Transverse colon (tissue), 4 donors: ENCODE data around the gene GARIN5B. TPM values are rescaled to one million over a fixed set of nuclear protein-coding genes. Genes with fewer than 3 reads are reported as not detected.

ENCODE experiments used
- DNase-seq: peaks from one replicate; pipeline ENCODE4 v3.0.0-alpha.2; 2019
- H3K27ac ChIP-seq, 4 donors: fragments of 200-600 bp; sonication (generic); 2 replicates each; pipeline ENCODE4 v1.5.1; 2016 to 2018; ENCODE audit warnings: inconsistent platforms in 4 of 4
- H3K27me3 ChIP-seq: fragments of 200-600 bp; sonication (generic); 2 replicates; pipeline ENCODE4 v1.5.1; 2017; ENCODE audit warnings: inconsistent platforms
- H3K36me3 ChIP-seq, 4 donors: fragments of 200-600 bp; sonication (generic); 2 replicates each; pipeline ENCODE4 v1.5.1; 2017 to 2019; ENCODE audit warnings: inconsistent platforms in 4 of 4
- H3K4me1 ChIP-seq, 4 donors: fragments of 200-600 bp; sonication (generic); 2 replicates each; pipeline ENCODE4 v1.5.1; 2017 to 2020; ENCODE audit warnings: inconsistent platforms in 4 of 4
- H3K4me3 ChIP-seq, 4 donors: fragments of 200-600 bp; sonication (generic); 1 replicate in 1 of 4; 2 replicates in 3 of 4; pipeline versions ENCODE4 v1.5.1 to v1.6.1; 2017 to 2019; ENCODE audit warnings: inconsistent platforms in 4 of 4
- H3K9me3 ChIP-seq, 2 donors: fragments of 200-600 bp; sonication (generic); 2 replicates each; pipeline ENCODE4 v1.5.1; 2017 to 2019; ENCODE audit warnings: inconsistent platforms in 2 of 2
- CTCF ChIP-seq, 5 experiments: fragments of 200-600 bp in 3 of 5; fragments of 450-650 bp in 2 of 5; sonication (generic) in 3 of 5; IDR thresholded peaks; 1 replicate in 2 of 5; 2 replicates in 3 of 5; pipeline ENCODE4 v1.5.1; 2016 to 2017; ENCODE audit warnings: antibody characterized with exemption in 5 of 5, inconsistent platforms in 3 of 5, mild to moderate bottlenecking in 2 of 5, moderate library complexity in 1 of 5
- EP300 ChIP-seq: sonication (generic); formaldehyde crosslinking; IDR thresholded peaks from one replicate; pipeline ENCODE4 v1.6.1; 2017; ENCODE audit warnings: antibody characterized with exemption, low read depth
- POLR2A ChIP-seq: fragments of 450-650 bp; IDR thresholded peaks from one replicate; pipeline ENCODE4 v1.6.1; 2016; ENCODE audit warnings: antibody characterized with exemption, mild to moderate bottlenecking, moderate library complexity
- POLR2AphosphoS5 ChIP-seq, 3 donors: sonication (generic); formaldehyde crosslinking; IDR thresholded peaks; one replicate each; pipeline ENCODE4 v1.6.1; 2016; ENCODE audit warnings: antibody characterized with exemption in 3 of 3
- WGBS, 2 donors: methylation state at CpG; one replicate each; pipeline ENCODE4 v1.1.5; 2018; ENCODE audit warnings: low coverage in 1 of 2; 5-methylcytosine and 5-hydroxymethylcytosine counted together
- in situ Hi-C, 4 donors: fragments of 200-750 bp; cut with MboI; loops; one replicate each; pipeline versions ENCODE4 v1.15.0 to v1.15.1; 2017; ENCODE audit warnings: low sequenced_read_pairs in 3 of 4, low pct_ligation_motif_present in 1 of 4, low pct_unique_long_range_greater_than_20kb in 1 of 4
- intact Hi-C: fragments of 100-400 bp; cut with DNase I; formaldehyde crosslinking; loops from one replicate; pipeline ENCODE4 v1.15.1; 2023; ENCODE audit warnings: low total_unique reads
- total RNA-seq, 4 donors: library from RNA; depleted of rRNA; stranded (reverse); fragments of >200 nt; gene quantifications; one replicate each; pipeline ENCODE4 v1.1.0, GENCODE V29; 2016

Gene GARIN5B
- total RNA-seq, 4 donors from 2014 or later, result not detected

DNA sequence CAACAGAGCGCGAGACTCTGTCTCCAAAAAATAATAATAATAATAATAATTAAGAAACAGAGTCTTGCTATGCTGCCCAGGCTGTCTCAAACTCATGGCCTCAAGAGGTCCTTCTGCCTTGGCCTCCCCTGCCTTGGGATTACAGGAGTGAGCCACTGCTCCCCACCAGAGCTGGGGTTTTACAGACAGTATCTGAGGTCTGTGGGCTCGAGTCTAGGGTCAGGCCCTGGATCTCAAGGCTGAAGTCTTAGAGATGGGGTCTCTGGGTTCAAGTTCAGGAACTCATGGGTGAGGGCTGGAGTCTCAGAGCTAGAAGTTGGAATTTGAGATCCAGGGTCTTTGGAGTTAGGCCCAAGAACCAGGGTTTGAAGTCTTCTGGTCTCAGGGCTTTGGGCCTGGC, 3.7 kb upstream of the GARIN5B start:
- no peaks in the 10 kb centered on the region for H3K36me3 ChIP-seq
- peaks cover 48% of the 10 kb centered on the region for H3K27me3 ChIP-seq
- WGBS, 2 donors, result 90% methylated on average over 3 of the region's 3 CpGs; no CpG with 5 or more reads in 1 of the 2 donors
- intact Hi-C loops (no loop called here), in situ Hi-C loops (no loop called here)
- no peak overlapping the region for H3K4me3 ChIP-seq
- H3K4me1 ChIP-seq, result peaks cover 3 to 17% (median 14%) of the 10 kb centered on the region in 4 donors
- no peaks in the 10 kb centered on the region for H3K9me3 ChIP-seq
- DNase-seq, result no peak
- no peak overlapping the region for H3K27ac ChIP-seq
- TF ChIP-seq EP300 (no peak), POLR2AphosphoS5 (IDR thresholded peaks at IDR 0.05) (no peak), CTCF (IDR thresholded peaks at IDR 0.05) (no peak), POLR2A (no peak)

- Histone ChIP-seq H3K36me3 (no peaks in the 10 kb centered on the region), H3K27me3 (peaks cover 39% of the 10 kb centered on the region), H3K27ac (no peak overlapping the region), H3K9me3 (no peaks in the 10 kb centered on the region), H3K4me3 (no peak overlapping the region), H3K4me1 (peaks cover 3 to 17% (median 14%) of the 10 kb centered on the region in 4 donors)
- TF ChIP-seq EP300 (no peak), POLR2AphosphoS5 (IDR thresholded peaks at IDR 0.05) (no peak), POLR2A (no peak), CTCF (IDR thresholded peaks at IDR 0.05) (no peak)
- 76 to 80% methylated on average over 7 to 16 of the region's 19 CpGs for WGBS, 2 donors
- no peak for DNase-seq
- intact Hi-C loops (no loop called here), in situ Hi-C loops (no loop called here)
Observed at GRCh38 chr19:55365964-55366363, 2.9 kb upstream of the GARIN5B start.

GRCh38 chr19:55365245-55365644, 2.2 kb upstream of the GARIN5B start:
- TF ChIP-seq POLR2AphosphoS5 (IDR thresholded peaks at IDR 0.05), result no peak
- TF ChIP-seq EP300, result no peak
- TF ChIP-seq POLR2A, result no peak
- TF ChIP-seq CTCF (IDR thresholded peaks at IDR 0.05), result no peak
- intact Hi-C loops, result no loop called here

DNA sequence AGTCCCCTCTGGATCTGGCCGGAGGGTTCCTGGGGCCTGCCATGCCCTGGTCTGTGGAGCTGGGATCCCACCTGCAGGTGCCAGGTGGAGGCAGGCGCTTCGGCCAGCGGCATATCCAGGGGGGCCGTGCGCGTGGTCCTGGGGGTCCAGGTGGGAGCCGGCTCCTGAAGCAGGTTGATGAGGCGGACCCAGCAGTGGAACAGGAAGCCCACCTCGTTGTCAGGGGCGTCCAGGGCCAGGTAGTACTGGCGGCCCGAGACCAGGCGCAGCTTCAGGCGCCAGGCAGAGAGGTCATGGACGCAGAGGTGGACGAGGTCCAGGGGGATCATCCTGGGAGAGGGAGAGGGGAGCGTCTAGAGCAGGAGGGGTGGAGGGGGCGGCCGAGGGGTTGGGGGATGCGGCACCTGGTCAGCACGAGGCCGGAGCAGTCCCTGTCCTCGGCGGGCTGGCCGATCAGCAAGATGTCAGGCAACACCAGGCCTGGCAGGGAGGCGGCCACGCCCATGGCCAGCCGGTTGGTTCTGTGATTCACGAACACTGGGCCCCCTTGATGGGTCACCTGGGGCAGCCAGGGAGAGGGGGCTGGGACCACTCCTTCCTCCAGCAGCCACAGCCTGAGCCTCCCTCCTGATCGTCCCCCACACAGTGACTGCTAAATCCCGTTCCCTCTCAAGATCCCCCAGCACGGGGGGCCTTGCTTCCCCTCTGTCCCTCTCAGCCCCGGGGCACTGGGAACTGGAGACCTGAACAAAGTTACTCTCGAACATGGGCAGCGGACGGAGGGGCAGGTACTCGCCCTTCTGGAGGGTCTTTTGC, 678 bp downstream of the GARIN5B start:
- intact Hi-C loops (no loop called here), in situ Hi-C loops (no loop called here)
- TF ChIP-seq POLR2A (no peak), POLR2AphosphoS5 (IDR thresholded peaks at IDR 0.05) (no peak), CTCF (IDR thresholded peaks at IDR 0.05) (no peak), EP300 (no peak)
- no peak overlapping the region for H3K4me3 ChIP-seq
- DNase-seq, result no peak
- no peaks in the 10 kb centered on the region for H3K9me3 ChIP-seq
- H3K36me3 ChIP-seq, result no peaks in the 10 kb centered on the region
- H3K4me1 ChIP-seq, result no peaks in the 10 kb centered on the region
- no peak overlapping the region for H3K27ac ChIP-seq
- 76 to 93% methylated on average over 3 to 38 of the region's 38 CpGs for WGBS, 2 donors
- H3K27me3 ChIP-seq, result peaks cover 5% of the 10 kb centered on the region

More at GRCh38 chr19:55365245-55365644, 2.2 kb upstream of the GARIN5B start:
- in situ Hi-C loops, result no loop called here
- peaks cover 32% of the 10 kb centered on the region for H3K27me3 ChIP-seq
- no peak for DNase-seq
- no peaks in the 10 kb centered on the region for H3K36me3 ChIP-seq
- no peak overlapping the region for H3K27ac ChIP-seq
- no peak overlapping the region for H3K4me3 ChIP-seq
- WGBS, 2 donors, result 63 to 81% methylated on average over 2 to 8 of the region's 8 CpGs
- H3K4me1 ChIP-seq, result peaks cover 3 to 14% (median 12%) of the 10 kb centered on the region in 4 donors
- no peaks in the 10 kb centered on the region for H3K9me3 ChIP-seq
